B cell (primary cell): Measurements from ENCODE around the gene TLR5. TPM values are rescaled to one million over a fixed set of nuclear protein-coding genes. Genes with fewer than 3 reads are reported as not detected.

Source experiments
- ATAC-seq: fragments of 200-7000 bp; cut with Tn5 transposase; one replicate; pipeline ENCODE4 v1.10.0; 2021; ENCODE audit warnings: low read depth, mild to moderate bottlenecking, moderate number of reproducible peaks, moderate library complexity
- CTCF ChIA-PET: fragments of 350-600 bp; sonication (Branson Sonifier 250); formaldehyde crosslinking; loops from one replicate; lab custom pipeline; 2021; ENCODE audit warnings: antibody characterized with exemption, inconsistent platforms; lab: Charles Lee
- POLR2A ChIA-PET: fragments of 350-600 bp; sonication (Branson Sonifier 250); formaldehyde crosslinking; loops from one replicate; lab custom pipeline; 2021; ENCODE audit warnings: antibody characterized with exemption; lab: Charles Lee
- DNase-seq: peaks from one replicate; pipeline ENCODE4 v3.0.0; 2013
- H2AFZ ChIP-seq: 2 replicates; pipeline ENCODE4 v1.6.1; 2012; ENCODE audit warnings: mild to moderate bottlenecking, low read depth, low read length; ENCODE audit not compliant: insufficient read depth, poor library complexity, severe bottlenecking
- H3K27ac ChIP-seq, 2 donors: 1 replicate in 1 of 2; 2 replicates in 1 of 2; pipeline ENCODE4 v1.5.1; 2012 to 2013; ENCODE audit warnings: low read length in 2 of 2, mild to moderate bottlenecking in 2 of 2, moderate library complexity in 1 of 2
- H3K27me3 ChIP-seq, 4 experiments: fragments of 200-600 bp in 1 of 4; sonication (generic) in 1 of 4; replicated peaks in 1 of 4; 1 replicate in 2 of 4; 2 replicates in 2 of 4; pipeline versions ENCODE4 v1.6.1 to v1.7.0; 2013 to 2016; ENCODE audit warnings: low read length in 3 of 4, mild to moderate bottlenecking in 2 of 4, mixed read lengths in 1 of 4, moderate library complexity in 1 of 4; ENCODE audit not compliant: insufficient read depth in 4 of 4, control insufficient read depth in 3 of 4; ENCODE audit errors: control extremely low read depth in 1 of 4
- H3K36me3 ChIP-seq, 2 experiments: replicated peaks in 1 of 2; 1 replicate in 1 of 2; 2 replicates in 1 of 2; pipeline versions ENCODE4 v1.6.1 to v1.7.1; 2013; ENCODE audit warnings: low read length in 1 of 2; ENCODE audit not compliant: insufficient read depth in 2 of 2, control insufficient read depth in 1 of 2; ENCODE audit errors: control extremely low read depth in 1 of 2, extremely low read depth in 1 of 2
- H3K4me1 ChIP-seq, 2 donors: fragments of 200-600 bp in 1 of 2; sonication (generic) in 1 of 2; 1 replicate in 1 of 2; 2 replicates in 1 of 2; pipeline versions ENCODE4 v1.5.1 to v1.6.1; 2013 to 2017; ENCODE audit warnings: low read length in 2 of 2; ENCODE audit not compliant: control insufficient read depth in 2 of 2, insufficient read depth in 2 of 2
- H3K4me2 ChIP-seq: replicated peaks from 2 replicates; pipeline ENCODE3; 2012; ENCODE audit warnings: mild to moderate bottlenecking, low read depth, low read length; ENCODE audit not compliant: poor library complexity, severe bottlenecking
- H3K4me3 ChIP-seq, 5 experiments: fragments of 200-600 bp in 1 of 5; sonication (generic) in 1 of 5; 1 replicate in 3 of 5; 2 replicates in 2 of 5; pipeline versions ENCODE4 v1.5.1 to v1.7.0; 2011 to 2016; ENCODE audit warnings: low read length in 4 of 5, mild to moderate bottlenecking in 4 of 5, low read depth in 2 of 5, control low read depth in 1 of 5, moderate library complexity in 1 of 5; ENCODE audit not compliant: insufficient read depth in 1 of 5; ENCODE audit errors: control extremely low read depth in 1 of 5, extremely low read depth in 1 of 5
- H3K79me2 ChIP-seq: fragments of 200-600 bp; sonication (generic); one replicate; pipeline ENCODE4 v1.6.0; 2016; ENCODE audit warnings: low read length; ENCODE audit not compliant: control insufficient read depth, insufficient read depth
- H3K9ac ChIP-seq: fragments of 200-600 bp; sonication (generic); 2 replicates; pipeline ENCODE4 v1.6.1; 2017; ENCODE audit warnings: mild to moderate bottlenecking, low read length, moderate library complexity
- H3K9me3 ChIP-seq, 3 donors: one replicate each; pipeline versions ENCODE4 v1.6.1 to v1.7.1; 2013; ENCODE audit warnings: low read length in 2 of 3; ENCODE audit not compliant: control insufficient read depth in 2 of 3, insufficient read depth in 1 of 3; ENCODE audit errors: control extremely low read depth in 1 of 3
- H4K20me1 ChIP-seq: 2 replicates; pipeline ENCODE4 v1.6.0; 2012; ENCODE audit warnings: mild to moderate bottlenecking, low read length; ENCODE audit not compliant: insufficient read depth, control insufficient read depth, poor library complexity, severe bottlenecking
- H3K27ac Mint-ChIP-seq: one replicate; pipeline ENCODE4 v1.8.0; 2021; ENCODE audit warnings: mixed read lengths
- H3K27me3 Mint-ChIP-seq: one replicate; pipeline ENCODE4 v1.8.0; 2021; ENCODE audit warnings: mixed read lengths
- H3K4me1 Mint-ChIP-seq: one replicate; pipeline ENCODE4 v1.8.0; 2021; ENCODE audit warnings: mixed read lengths
- H3K4me3 Mint-ChIP-seq: one replicate; pipeline ENCODE4 v1.8.0; 2021; ENCODE audit warnings: mixed read lengths
- H3K9me3 Mint-ChIP-seq: one replicate; pipeline ENCODE4 v1.8.0; 2022; ENCODE audit warnings: mixed read lengths; ENCODE audit not compliant: insufficient read depth
- CTCF ChIP-seq: fragments of 200-600 bp; IDR thresholded peaks from one replicate; pipeline ENCODE4 v1.8.0; 2022; ENCODE audit warnings: antibody characterized with exemption, mild to moderate bottlenecking
- EZH2 ChIP-seq: IDR thresholded peaks from 2 replicates; pipeline ENCODE4 v1.6.1; 2012; ENCODE audit warnings: borderline replicate concordance, low read depth, mild to moderate bottlenecking, moderate library complexity, low read length; ENCODE audit not compliant: insufficient read depth, poor library complexity, severe bottlenecking
- WGBS: methylation state at CpG from one replicate; pipeline ENCODE4 v1.1.5; 2013; ENCODE audit warnings: missing lambda C conversion rate; ENCODE audit not compliant: insufficient coverage; 5-methylcytosine and 5-hydroxymethylcytosine counted together
- intact Hi-C: fragments of 100-400 bp; cut with micrococcal nuclease; formaldehyde crosslinking; loops from one replicate; pipeline ENCODE4 v1.10.0; 2022
- polyA plus RNA-seq: library from polyadenylated mRNA; depleted of rRNA; stranded (reverse); fragments of >200 nt; gene quantifications from 2 replicates; pipeline ENCODE4 v1.2.3, GENCODE V29; 2012
- total RNA-seq, 2 donors: library from RNA; stranded (reverse); fragments of 120-200 nt in 1 of 2; gene quantifications; 1 replicate in 1 of 2; 2 replicates in 1 of 2; pipeline versions ENCODE4 v1.2.3 to v1.2.4, GENCODE V29; 2013 to 2022

The TLR5 gene
- total and polyA plus RNA-seq, 2 donors (not counting 1 experiment from before 2014, with no cell fraction given), result 0.21 TPM; not detected in 1

GRCh38 chr1:223155153-223155552 is 12.1 kb upstream of the TLR5 start:
- Mint-ChIP-seq H3K27ac (no peak overlapping the region), H3K4me3 (no peak overlapping the region), H3K27me3 (peaks cover 36% of the 10 kb centered on the region), H3K4me1 (no peaks in the 10 kb centered on the region), H3K9me3 (no peaks in the 10 kb centered on the region)
- H3K36me3 ChIP-seq, result no peaks in the 10 kb centered on the region
- ChIA-PET POLR2A (no interaction called here), CTCF (no interaction called here)
- peaks cover 0 to 8% (median 1%) of the 10 kb centered on the region in 4 experiments for H3K27me3 ChIP-seq
- DNase-seq (no peak), ATAC-seq (no peak)
- H3K79me2 ChIP-seq, result no peaks in the 10 kb centered on the region
- no peak overlapping the region for H3K27ac ChIP-seq
- no peak overlapping the region for H3K9ac ChIP-seq
- no peaks in the 10 kb centered on the region for H4K20me1 ChIP-seq
- H3K4me3 ChIP-seq, result no peak overlapping the region
- no peaks in the 10 kb centered on the region for H3K4me1 ChIP-seq
- H2AFZ ChIP-seq, result no peak overlapping the region
- TF ChIP-seq EZH2, result no peak
- no peak for TF ChIP-seq CTCF
- no CpG with 5 or more reads among the region's 2 CpGs for WGBS
- no peak overlapping the region for H3K4me2 ChIP-seq
- no peaks in the 10 kb centered on the region for H3K9me3 ChIP-seq
- intact Hi-C loops, result no loop called here

- H2AFZ ChIP-seq, result no peak overlapping the region
- POLR2A ChIA-PET, result no interaction called here
- CTCF ChIA-PET, result interaction anchor here (2.1 kb wide), 1 partner anchor 20 kb away, joined by 9 read pairs; no protein-coding TSS in a partner anchor
- intact Hi-C loops, result no loop called here
- ATAC-seq (no peak), DNase-seq (no peak)
- H4K20me1 ChIP-seq, result no peaks in the 10 kb centered on the region
- WGBS, result 38% methylated on average over 3 of the region's 3 CpGs
- no peaks in the 10 kb centered on the region for H3K4me1 ChIP-seq
- H3K27me3 Mint-ChIP-seq, result peaks cover 29% of the 10 kb centered on the region
- no peak overlapping the region for H3K27ac ChIP-seq
- H3K27ac Mint-ChIP-seq, result no peak overlapping the region
- H3K4me2 ChIP-seq, result no peak overlapping the region
- H3K4me3 Mint-ChIP-seq, result no peak overlapping the region
- H3K4me1 Mint-ChIP-seq, result no peaks in the 10 kb centered on the region
- peaks cover 0 to 11% (median 1%) of the 10 kb centered on the region in 4 experiments for H3K27me3 ChIP-seq
- no peak for TF ChIP-seq CTCF
- H3K4me3 ChIP-seq, result no peak overlapping the region
- no peaks in the 10 kb centered on the region for H3K79me2 ChIP-seq
- H3K9ac ChIP-seq, result no peak overlapping the region
- H3K9me3 ChIP-seq, result no peaks in the 10 kb centered on the region
- no peaks in the 10 kb centered on the region for H3K9me3 Mint-ChIP-seq
- H3K36me3 ChIP-seq, result no peaks in the 10 kb centered on the region
These were observed 10.4 kb upstream of the TLR5 start for GRCh38 chr1:223153177-223154119.
